RWPE2 (cell line): ENCODE results near the gene PCDHA7.
"Not testable (repeated sequence)": the region's sequence is repeated elsewhere in the genome, so short reads cannot be mapped to it uniquely, and the experiment has no call there.

Source experiments
- ATAC-seq: fragments of 200-7000 bp; cut with Tn5 transposase; 3 replicates; pipeline ENCODE4 v1.9.1; 2021; ENCODE audit warnings: low read depth
- DNase-seq: peaks from one replicate; pipeline ENCODE4 v3.0.0-alpha.2; 2020; ENCODE audit warnings: low spot score
- H3K27ac ChIP-seq: fragments of 450-650 bp; 2 replicates; pipeline ENCODE4 v1.5.1; 2017; ENCODE audit warnings: mild to moderate bottlenecking; ENCODE audit not compliant: poor library complexity, severe bottlenecking
- H3K27me3 ChIP-seq: fragments of 250-450 bp; sonication (Bioruptor Pico); 2 replicates; pipeline ENCODE4 v1.5.1; 2021; ENCODE audit warnings: mild to moderate bottlenecking, moderate library complexity; ENCODE audit not compliant: insufficient read depth, poor library complexity, severe bottlenecking
- H3K36me3 ChIP-seq: fragments of 250-450 bp; sonication (Bioruptor Pico); 2 replicates; pipeline ENCODE4 v1.5.1; 2020; ENCODE audit warnings: low read depth, mild to moderate bottlenecking, moderate library complexity
- H3K4me1 ChIP-seq: fragments of 250-450 bp; sonication (Bioruptor Pico); 2 replicates; pipeline ENCODE4 v1.5.1; 2021; ENCODE audit warnings: mild to moderate bottlenecking, moderate library complexity; ENCODE audit not compliant: insufficient read depth, poor library complexity, severe bottlenecking
- H3K4me3 ChIP-seq: fragments of 250-450 bp; sonication (Bioruptor Pico); 2 replicates; pipeline ENCODE4 v1.5.1; 2021; ENCODE audit warnings: mild to moderate bottlenecking, moderate library complexity; ENCODE audit not compliant: severe bottlenecking
- H3K9me3 ChIP-seq: fragments of 250-450 bp; sonication (Bioruptor Pico); 2 replicates; pipeline ENCODE4 v1.5.1; 2021; ENCODE audit warnings: mild to moderate bottlenecking, moderate library complexity; ENCODE audit not compliant: severe bottlenecking
- CTCF ChIP-seq: fragments of 450-650 bp; IDR thresholded peaks from one replicate; pipeline ENCODE4 v1.5.1; 2017; ENCODE audit warnings: mild to moderate bottlenecking, moderate library complexity; ENCODE audit not compliant: poor library complexity, severe bottlenecking

The PCDHA7 gene

GRCh38 chr5:140794595-140795258 is 39.3 kb upstream of the PCDHA7 start, which contains the start of gene PCDHA2:
Gene PCDHA2 (plus strand): TSS chr5:140794852.
- H3K27ac ChIP-seq: no peak within 1 kb of the TSS
- ATAC-seq: no peak

GRCh38 chr5:140795259-140795641 is 38.8 kb upstream of the PCDHA7 start:
- peaks cover 41% of the 10 kb centered on the region for H3K27me3 ChIP-seq
- peak; percentile 45 for TF ChIP-seq CTCF
- no peak for DNase-seq
- H3K4me3 ChIP-seq: no peak overlapping the region
- no peaks in the 10 kb centered on the region for H3K4me1 ChIP-seq
- H3K36me3 ChIP-seq: no peaks in the 10 kb centered on the region
- H3K27ac ChIP-seq: no peak overlapping the region
- ATAC-seq: no peak; the same call in 2 of the 3 replicates
- peaks cover 4% of the 10 kb centered on the region for H3K9me3 ChIP-seq

More at GRCh38 chr5:140794595-140795258, 39.3 kb upstream of the PCDHA7 start, which contains the start of gene PCDHA2:
- Histone ChIP-seq H3K4me1 (no peaks in the 10 kb centered on the region), H3K36me3 (no peaks in the 10 kb centered on the region), H3K9me3 (peaks cover 4% of the 10 kb centered on the region), H3K4me3 (no peak within 1 kb of the TSS), H3K27me3 (peaks cover 41% of the 10 kb centered on the region)
- DNase-seq: no peak
- no peak for TF ChIP-seq CTCF

GRCh38 chr5:140796072-140796717 is 37.9 kb upstream of the PCDHA7 start:
- H3K36me3 ChIP-seq, ATAC-seq, H3K9me3 ChIP-seq, H3K4me1 ChIP-seq, H3K27ac ChIP-seq, H3K4me3 ChIP-seq: not testable (repeated sequence)
- DNase-seq: peak; percentile 63
- peaks cover 40% of the 10 kb centered on the region for H3K27me3 ChIP-seq

- Histone ChIP-seq H3K27me3 (peaks cover 40% of the 10 kb centered on the region), H3K27ac (no peak overlapping the region), H3K9me3 (peaks cover 4% of the 10 kb centered on the region), H3K4me3 (no peak overlapping the region), H3K4me1 (no peaks in the 10 kb centered on the region), H3K36me3 (no peaks in the 10 kb centered on the region)
- TF ChIP-seq CTCF: no peak
- ATAC-seq (no peak), DNase-seq (peak; percentile 57)
These were observed 37.4 kb upstream of the PCDHA7 start for GRCh38 chr5:140796718-140797095.

GRCh38 chr5:140800816-140801493 is 33.1 kb upstream of the PCDHA7 start, which contains the start of gene PCDHA3:
Gene PCDHA3 (plus strand): TSS chr5:140801057.
- Histone ChIP-seq H3K4me1 (no peaks in the 10 kb centered on the region), H3K27ac (no peak within 1 kb of the TSS), H3K36me3 (no peaks in the 10 kb centered on the region), H3K9me3 (peaks cover 2% of the 10 kb centered on the region), H3K27me3 (peaks cover 25% of the 10 kb centered on the region), H3K4me3 (no peak within 1 kb of the TSS)
- peak; percentile 20 for TF ChIP-seq CTCF
- DNase-seq (no peak), ATAC-seq (no peak)
